ENCODE data around the gene TMED5. TPM values are rescaled to one million over a fixed set of nuclear protein-coding genes. Genes with fewer than 3 reads are reported as not detected.

Gene TMED5
- total RNA-seq, 1 donor, result 50.3 TPM

DNA sequence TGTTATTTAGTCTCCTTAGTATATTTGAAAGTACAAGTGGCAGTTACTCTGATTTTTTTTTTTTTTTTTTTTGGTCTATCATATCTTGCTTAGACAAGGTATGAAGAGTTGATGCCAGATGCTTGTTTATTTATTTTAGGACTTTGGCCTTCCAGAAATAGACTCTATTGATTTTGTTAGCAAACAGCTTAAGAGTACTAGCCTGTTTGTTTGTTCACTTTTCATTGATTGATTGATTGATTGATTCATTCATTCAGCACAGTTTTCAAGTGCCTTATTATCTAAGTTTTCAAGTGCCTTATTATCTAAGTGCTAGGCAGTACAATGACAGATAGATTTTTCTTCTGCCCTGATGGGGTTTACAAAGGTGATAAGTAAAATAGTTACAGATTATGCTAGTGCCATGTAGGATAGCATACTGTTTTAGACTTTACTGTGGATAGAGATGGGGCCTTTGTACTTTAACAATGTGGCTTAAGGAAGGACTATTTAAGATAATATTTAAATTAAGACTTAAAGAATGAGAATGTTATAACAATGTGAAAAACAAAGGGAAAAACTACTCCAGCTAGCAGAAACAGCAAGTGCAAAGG is 50.6 kb downstream of the TMED5 start:
- Histone ChIP-seq H3K27ac (ENCODE audit: low read depth, low read length) (no peak overlapping the region), H3K4me3 (ENCODE audit: insufficient read depth, low read length) (no peak overlapping the region), H3K4me1 (ENCODE audit: insufficient read depth, low read length) (no peaks in the 10 kb centered on the region), H3K36me3 (ENCODE audit: insufficient read depth, low read length) (peaks cover 4% of the 10 kb centered on the region), H3K79me2 (ENCODE audit: insufficient read depth, low read length) (no peaks in the 10 kb centered on the region), H3K4me2 (ENCODE audit: insufficient read depth, low read length) (no peak overlapping the region), H4K20me1 (ENCODE audit: insufficient read depth, low read length) (no peaks in the 10 kb centered on the region), H3K27me3 (ENCODE audit: insufficient read depth, low read length) (no peaks in the 10 kb centered on the region), H3K9me3 (ENCODE audit: low read depth, low read length) (no peaks in the 10 kb centered on the region), H2AFZ (ENCODE audit: low read length) (no peak overlapping the region)
- TF ChIP-seq, protein P1, sequence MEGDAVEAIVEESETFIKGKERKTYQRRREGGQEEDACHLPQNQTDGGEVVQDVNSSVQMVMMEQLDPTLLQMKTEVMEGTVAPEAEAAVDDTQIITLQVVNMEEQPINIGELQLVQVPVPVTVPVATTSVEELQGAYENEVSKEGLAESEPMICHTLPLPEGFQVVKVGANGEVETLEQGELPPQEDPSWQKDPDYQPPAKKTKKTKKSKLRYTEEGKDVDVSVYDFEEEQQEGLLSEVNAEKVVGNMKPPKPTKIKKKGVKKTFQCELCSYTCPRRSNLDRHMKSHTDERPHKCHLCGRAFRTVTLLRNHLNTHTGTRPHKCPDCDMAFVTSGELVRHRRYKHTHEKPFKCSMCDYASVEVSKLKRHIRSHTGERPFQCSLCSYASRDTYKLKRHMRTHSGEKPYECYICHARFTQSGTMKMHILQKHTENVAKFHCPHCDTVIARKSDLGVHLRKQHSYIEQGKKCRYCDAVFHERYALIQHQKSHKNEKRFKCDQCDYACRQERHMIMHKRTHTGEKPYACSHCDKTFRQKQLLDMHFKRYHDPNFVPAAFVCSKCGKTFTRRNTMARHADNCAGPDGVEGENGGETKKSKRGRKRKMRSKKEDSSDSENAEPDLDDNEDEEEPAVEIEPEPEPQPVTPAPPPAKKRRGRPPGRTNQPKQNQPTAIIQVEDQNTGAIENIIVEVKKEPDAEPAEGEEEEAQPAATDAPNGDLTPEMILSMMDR (IDR thresholded peaks at IDR 0.05; ENCODE audit: extremely low read depth, low read depth, low read length), result no peak
- no peak for DNase-seq (ENCODE audit: insufficient read length, low spot score, missing footprints)

DNA sequence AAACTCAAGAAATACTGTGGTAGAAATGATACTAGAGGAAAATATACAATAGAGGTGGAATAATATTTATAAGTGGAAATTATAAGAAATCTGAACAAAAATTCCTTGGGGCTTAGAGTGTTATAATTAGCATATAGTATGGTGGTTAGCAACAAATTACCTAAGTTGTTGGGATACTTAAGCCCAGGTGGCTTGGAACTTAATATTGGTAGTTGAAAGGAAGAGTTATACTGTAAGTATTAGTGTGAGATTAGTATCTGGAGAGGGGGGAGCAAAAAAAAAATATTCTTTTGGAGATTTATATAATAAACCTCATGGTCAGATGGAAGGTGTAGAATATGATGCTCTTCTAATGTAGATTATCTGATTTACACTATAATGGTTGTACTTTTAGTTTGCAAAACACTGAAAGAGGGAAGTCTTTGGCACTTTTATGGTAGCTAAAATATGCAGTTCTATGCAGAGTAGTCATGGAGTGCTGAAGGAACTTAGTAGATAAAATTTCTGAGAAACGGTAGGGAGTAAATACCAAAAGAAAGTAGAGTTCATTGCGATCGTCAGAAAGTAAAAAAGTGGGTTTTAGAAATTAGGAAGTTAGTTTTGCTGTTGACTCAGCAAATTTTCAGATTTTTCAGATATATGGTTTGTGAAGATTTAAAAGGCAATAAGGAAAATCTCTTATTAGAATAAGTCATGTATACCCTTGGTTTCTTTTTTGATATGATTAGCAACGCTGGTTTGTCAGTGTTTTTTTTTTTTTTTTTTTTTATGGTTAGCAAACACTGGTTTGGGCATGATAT is 55.5 kb downstream of the TMED5 start:
- Histone ChIP-seq H3K36me3 (ENCODE audit: insufficient read depth, low read length) (peaks cover 2% of the 10 kb centered on the region), H3K4me2 (ENCODE audit: insufficient read depth, low read length) (no peak overlapping the region), H3K4me1 (ENCODE audit: insufficient read depth, low read length) (no peaks in the 10 kb centered on the region), H2AFZ (ENCODE audit: low read length) (no peak overlapping the region), H3K79me2 (ENCODE audit: insufficient read depth, low read length) (no peaks in the 10 kb centered on the region), H3K27ac (ENCODE audit: low read depth, low read length) (no peak overlapping the region), H3K27me3 (ENCODE audit: insufficient read depth, low read length) (no peaks in the 10 kb centered on the region), H4K20me1 (ENCODE audit: insufficient read depth, low read length) (no peaks in the 10 kb centered on the region), H3K9me3 (ENCODE audit: low read depth, low read length) (no peaks in the 10 kb centered on the region), H3K4me3 (ENCODE audit: insufficient read depth, low read length) (no peak overlapping the region)
- TF ChIP-seq, protein P1 (IDR thresholded peaks at IDR 0.05; ENCODE audit: extremely low read depth, low read depth, low read length), result no peak
- no peak for DNase-seq (ENCODE audit: insufficient read length, low spot score, missing footprints)

DNA sequence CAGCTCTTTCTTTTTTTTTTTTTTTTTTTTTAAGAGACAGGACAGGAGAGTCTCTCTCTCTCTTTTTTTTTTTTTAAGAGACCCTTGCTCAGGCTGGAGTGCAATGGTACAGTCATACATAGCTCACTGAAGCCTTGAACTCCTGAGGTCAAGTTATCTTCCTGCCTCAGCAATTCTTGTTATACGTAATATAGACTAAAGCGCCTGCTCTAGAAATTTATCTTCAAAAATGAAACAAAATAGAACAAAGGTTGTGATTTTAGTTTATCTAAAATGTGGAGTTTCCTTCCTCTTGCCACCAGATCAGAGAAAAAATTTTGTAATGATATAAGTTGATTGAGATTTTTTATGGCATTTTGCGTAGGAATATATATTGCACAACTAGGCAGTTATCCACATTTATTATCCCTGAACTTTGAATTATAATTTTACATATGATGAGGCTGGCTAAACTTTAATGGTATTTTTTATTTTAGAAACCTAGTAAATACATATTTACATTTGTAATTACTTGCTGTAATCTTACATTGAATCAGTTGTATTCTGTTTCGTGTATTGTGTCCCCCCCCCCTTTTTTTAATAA is 56.9 kb downstream of the TMED5 start:
- H3K36me3 ChIP-seq (ENCODE audit: insufficient read depth, low read length), result peaks cover 12% of the 10 kb centered on the region
- H3K4me2 ChIP-seq (ENCODE audit: insufficient read depth, low read length), result no peak overlapping the region
- no peak overlapping the region for H3K27ac ChIP-seq (ENCODE audit: low read depth, low read length)
- no peak overlapping the region for H2AFZ ChIP-seq (ENCODE audit: low read length)
- H3K4me1 ChIP-seq (ENCODE audit: insufficient read depth, low read length), result no peaks in the 10 kb centered on the region
- H3K4me3 ChIP-seq (ENCODE audit: insufficient read depth, low read length), result no peak overlapping the region
- H3K27me3 ChIP-seq (ENCODE audit: insufficient read depth, low read length), result no peaks in the 10 kb centered on the region
- no peak for DNase-seq (ENCODE audit: insufficient read length, low spot score, missing footprints)
- TF ChIP-seq, protein P1 (IDR thresholded peaks at IDR 0.05; ENCODE audit: extremely low read depth, low read depth, low read length), result no peak
- H3K79me2 ChIP-seq (ENCODE audit: insufficient read depth, low read length), result no peaks in the 10 kb centered on the region
- H4K20me1 ChIP-seq (ENCODE audit: insufficient read depth, low read length), result no peaks in the 10 kb centered on the region
- H3K9me3 ChIP-seq (ENCODE audit: low read depth, low read length), result no peaks in the 10 kb centered on the region

DNA sequence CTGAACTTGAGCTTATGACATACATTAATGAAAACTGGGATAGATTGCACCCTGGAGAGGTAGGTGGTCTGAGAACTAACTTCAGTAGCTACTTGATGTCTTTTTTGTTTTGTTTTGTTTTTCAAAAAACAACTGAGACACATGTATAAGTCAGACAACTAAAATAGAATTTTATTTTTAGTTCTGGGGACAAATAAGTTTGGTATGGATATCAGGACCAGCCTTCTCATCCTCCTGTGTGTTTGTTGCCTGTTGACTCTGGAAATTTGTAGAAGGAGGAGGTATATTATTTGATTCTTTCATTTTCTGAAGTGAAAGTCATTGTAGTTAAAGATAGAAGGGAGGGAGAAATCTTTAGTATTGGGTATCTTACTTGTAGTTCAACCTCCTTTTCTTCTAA is 59.6 kb downstream of the TMED5 start:
- no peak overlapping the region for H3K27ac ChIP-seq (ENCODE audit: low read depth, low read length)
- peaks cover 27% of the 10 kb centered on the region for H3K36me3 ChIP-seq (ENCODE audit: insufficient read depth, low read length)

More for the DNA sequence above, 59.6 kb downstream of the TMED5 start:
- TF ChIP-seq, protein P1 (IDR thresholded peaks at IDR 0.05; ENCODE audit: extremely low read depth, low read depth, low read length), result no peak
- Histone ChIP-seq H4K20me1 (ENCODE audit: insufficient read depth, low read length) (no peaks in the 10 kb centered on the region), H3K4me2 (ENCODE audit: insufficient read depth, low read length) (no peak overlapping the region), H3K9me3 (ENCODE audit: low read depth, low read length) (no peaks in the 10 kb centered on the region), H3K79me2 (ENCODE audit: insufficient read depth, low read length) (no peaks in the 10 kb centered on the region), H2AFZ (ENCODE audit: low read length) (no peak overlapping the region), H3K4me1 (ENCODE audit: insufficient read depth, low read length) (no peaks in the 10 kb centered on the region), H3K27me3 (ENCODE audit: insufficient read depth, low read length) (no peaks in the 10 kb centered on the region), H3K4me3 (ENCODE audit: insufficient read depth, low read length) (no peak overlapping the region)
- no peak for DNase-seq (ENCODE audit: insufficient read length, low spot score, missing footprints)
